Keratinocyte (primary cell): Measurements from ENCODE around the gene SGK2. TPM values are rescaled to one million over a fixed set of nuclear protein-coding genes. Genes with fewer than 3 reads are reported as not detected.

ENCODE experiments used
- DNase-seq: peaks from one replicate; pipeline ENCODE4 v3.0.0-alpha.2; 2011; ENCODE audit warnings: low read depth, missing footprints, low spot score
- FAIRE-seq: peaks from 2 replicates; lab custom pipeline; 2011; peaks lifted over from hg19 to GRCh38; lab: Jason Lieb, UNC
- H2AFZ ChIP-seq: 2 replicates; pipeline ENCODE4 v1.6.0; 2012; ENCODE audit warnings: low read length, control low read depth, inconsistent platforms; ENCODE audit not compliant: control insufficient read depth
- H3K27ac ChIP-seq: 2 replicates; pipeline ENCODE4 v1.5.1; 2011; ENCODE audit warnings: low read length; ENCODE audit not compliant: control insufficient read depth, insufficient read depth
- H3K27me3 ChIP-seq: 3 replicates; pipeline ENCODE4 v1.6.0; 2011; ENCODE audit warnings: low read length; ENCODE audit not compliant: control insufficient read depth, insufficient read depth; ENCODE audit errors: extremely low read depth
- H3K36me3 ChIP-seq, 2 experiments: 2 replicates in 1 of 2; 3 replicates in 1 of 2; pipeline ENCODE4 v1.5.1; 2011; ENCODE audit warnings: low read length in 2 of 2, mild to moderate bottlenecking in 1 of 2; ENCODE audit not compliant: control insufficient read depth in 2 of 2, insufficient read depth in 2 of 2; ENCODE audit errors: extremely low read depth in 1 of 2
- H3K4me1 ChIP-seq: 3 replicates; pipeline ENCODE4 v1.5.1; 2011; ENCODE audit warnings: low read length; ENCODE audit not compliant: control insufficient read depth, insufficient read depth; ENCODE audit errors: extremely low read depth
- H3K4me2 ChIP-seq: 3 replicates; pipeline ENCODE4 v1.6.0; 2011; ENCODE audit warnings: low read depth, low read length; ENCODE audit not compliant: control insufficient read depth, insufficient read depth; ENCODE audit errors: extremely low read depth
- H3K4me3 ChIP-seq, 3 experiments: fragments of 200-600 bp in 1 of 3; sonication (generic) in 1 of 3; 2 replicates in 2 of 3; 3 replicates in 1 of 3; pipeline ENCODE4 v1.5.1; 2011 to 2016; ENCODE audit warnings: low read length in 3 of 3, mild to moderate bottlenecking in 3 of 3, control low read depth in 2 of 3, inconsistent platforms in 1 of 3, low read depth in 1 of 3, mixed read lengths in 1 of 3, mixed run types in 1 of 3, moderate library complexity in 1 of 3; ENCODE audit not compliant: control insufficient read depth in 2 of 3, insufficient read depth in 2 of 3; ENCODE audit errors: extremely low read depth in 1 of 3
- H3K79me2 ChIP-seq: 2 replicates; pipeline ENCODE4 v1.6.0; 2012; ENCODE audit warnings: low read length; ENCODE audit not compliant: control insufficient read depth, insufficient read depth
- H3K9ac ChIP-seq: 3 replicates; pipeline ENCODE4 v1.6.0; 2011; ENCODE audit warnings: low read length; ENCODE audit not compliant: control insufficient read depth, insufficient read depth; ENCODE audit errors: extremely low read depth
- H3K9me1 ChIP-seq: 3 replicates; pipeline ENCODE4 v1.6.0; 2011; ENCODE audit warnings: low read length; ENCODE audit not compliant: control insufficient read depth, insufficient read depth; ENCODE audit errors: extremely low read depth
- H3K9me3 ChIP-seq: 2 replicates; pipeline ENCODE4 v1.5.1; 2012; ENCODE audit warnings: low read depth, low read length; ENCODE audit not compliant: control insufficient read depth
- H4K20me1 ChIP-seq: 3 replicates; pipeline ENCODE4 v1.6.0; 2011; ENCODE audit warnings: low read length; ENCODE audit not compliant: control insufficient read depth, insufficient read depth; ENCODE audit errors: extremely low read depth
- CTCF ChIP-seq, 3 experiments: IDR thresholded peaks in 1 of 3; conservative IDR thresholded peaks in 1 of 3; optimal IDR thresholded peaks in 1 of 3; 2 replicates in 2 of 3; 3 replicates in 1 of 3; pipeline versions ENCODE3 to v1.5.1; 2011; ENCODE audit warnings: low read length in 3 of 3, mild to moderate bottlenecking in 3 of 3, moderate library complexity in 2 of 3, control low read depth in 1 of 3, inconsistent platforms in 1 of 3; ENCODE audit not compliant: insufficient read depth in 2 of 3; ENCODE audit errors: extremely low read depth in 1 of 3
- EZH2 ChIP-seq: IDR thresholded peaks from one replicate; pipeline ENCODE4 v1.6.1; 2012; ENCODE audit warnings: inconsistent platforms, mild to moderate bottlenecking, low read length, moderate library complexity
- dilution Hi-C: fragments of 300-500 bp; cut with MboI; formaldehyde crosslinking; loops from one replicate; pipeline ENCODE4 v1.7.0; 2020; ENCODE audit warnings: low sequenced_read_pairs; ENCODE audit not compliant: extremely low pct_ligation_motif_present
- polyA plus RNA-seq, 5 experiments: library from polyadenylated mRNA; depleted of rRNA in 3 of 5; stranded (reverse) in 3 of 5; stranded (forward) in 1 of 5; unstranded in 1 of 5; fragments of >200 nt; gene quantifications; 1 replicate in 1 of 5; 2 replicates in 3 of 5; 3 replicates in 1 of 5; pipeline versions ENCODE4 v1.2.1 to v1.2.3, GENCODE V29; 2011 to 2012; ENCODE audit warnings: missing spikeins in 2 of 5, low read depth in 1 of 5, low replicate concordance in 1 of 5

SGK2 gene
- polyA plus RNA-seq, 1 donor (not counting 4 experiments of a cell fraction or from before 2014, with no cell fraction given) = 0.12 TPM

- dilution Hi-C loops = no loop called here
- no peaks in the 10 kb centered on the region for H3K79me2 ChIP-seq
- H2AFZ ChIP-seq = no peak overlapping the region
- H3K27ac ChIP-seq = no peak overlapping the region
- H3K9me1 ChIP-seq = no peaks in the 10 kb centered on the region
- H4K20me1 ChIP-seq = no peaks in the 10 kb centered on the region
- H3K9ac ChIP-seq = no peak overlapping the region
- H3K4me1 ChIP-seq = no peaks in the 10 kb centered on the region
- H3K4me3 ChIP-seq = no peak overlapping the region
- H3K4me2 ChIP-seq = no peak overlapping the region
- peaks cover 0 to 1% of the 10 kb centered on the region in 2 experiments for H3K36me3 ChIP-seq
- H3K9me3 ChIP-seq = no peaks in the 10 kb centered on the region
- no peak for TF ChIP-seq CTCF (optimal IDR thresholded peaks at IDR 0.05 in 1 of 3, IDR thresholded peaks at IDR 0.05 in 1 of 3, conservative IDR thresholded peaks at IDR 0.05 in 1 of 3; ENCODE audit: extremely low read depth in 1 of 3, insufficient read depth in 2 of 3, low read length in 3 of 3)
- DNase-seq (no peak), FAIRE-seq (no peak)
- H3K27me3 ChIP-seq = no peaks in the 10 kb centered on the region
These were observed 8.4 kb upstream of the SGK2 start for GRCh38 chr20:43550456-43550855.

GRCh38 chr20:43554369-43554768, 4.5 kb upstream of the SGK2 start:
- no peaks in the 10 kb centered on the region for H3K9me1 ChIP-seq
- no peak overlapping the region for H2AFZ ChIP-seq
- FAIRE-seq = no peak
- TF ChIP-seq EZH2 (no peak), CTCF (optimal IDR thresholded peaks at IDR 0.05 in 1 of 3, IDR thresholded peaks at IDR 0.05 in 1 of 3, conservative IDR thresholded peaks at IDR 0.05 in 1 of 3; ENCODE audit: extremely low read depth in 1 of 3, insufficient read depth in 2 of 3, low read length in 3 of 3) (no peak)
- dilution Hi-C loops = no loop called here
- H3K4me3 ChIP-seq = no peak overlapping the region
- no peaks in the 10 kb centered on the region for H3K79me2 ChIP-seq
- DNase-seq = no peak
- H3K27ac ChIP-seq = no peak overlapping the region
- no peaks in the 10 kb centered on the region for H3K4me1 ChIP-seq
- no peak overlapping the region for H3K4me2 ChIP-seq
- H3K36me3 ChIP-seq = no peaks in the 10 kb centered on the region
- H4K20me1 ChIP-seq = no peaks in the 10 kb centered on the region
- H3K9me3 ChIP-seq = no peaks in the 10 kb centered on the region
- no peak overlapping the region for H3K9ac ChIP-seq
- H3K27me3 ChIP-seq = peaks cover 5% of the 10 kb centered on the region
